Activated CD4-positive, alpha-beta T cell treated with anti-CD3 and anti-CD28 coated beads, Interleukin-2, amount 10 ng/mL, durations not matched to agents 24 days and 14 days (primary cell): Measurements from ENCODE around the gene SLC24A3. TPM values are rescaled to one million over a fixed set of nuclear protein-coding genes. Genes with fewer than 3 reads are reported as not detected.

Experiments
- DNase-seq: peaks from one replicate; pipeline ENCODE4 v3.0.0; 2022
- H3K27ac Mint-ChIP-seq: one replicate; pipeline ENCODE4 v1.8.0; 2022; ENCODE audit warnings: mild to moderate bottlenecking, mixed read lengths
- H3K27me3 Mint-ChIP-seq: one replicate; pipeline ENCODE4 v1.8.0; 2022; ENCODE audit warnings: mixed read lengths
- H3K36me3 Mint-ChIP-seq: one replicate; pipeline ENCODE4 v1.8.0; 2022; ENCODE audit warnings: low read depth, mild to moderate bottlenecking, mixed read lengths
- H3K4me1 Mint-ChIP-seq: one replicate; pipeline ENCODE4 v1.8.0; 2021; ENCODE audit warnings: mixed read lengths
- H3K4me3 Mint-ChIP-seq: one replicate; pipeline ENCODE4 v1.8.0; 2022; ENCODE audit warnings: mild to moderate bottlenecking, moderate library complexity, mixed read lengths
- H3K9me3 Mint-ChIP-seq: one replicate; pipeline ENCODE4 v1.8.0; 2021; ENCODE audit warnings: mixed read lengths
- intact Hi-C: fragments of 100-400 bp; cut with micrococcal nuclease; formaldehyde crosslinking; loops from one replicate; pipeline ENCODE4 v1.15.1; 2023
- total RNA-seq: library from RNA; stranded (reverse); gene quantifications from 2 replicates; pipeline ENCODE4 v1.2.3, GENCODE V29; 2022

SLC24A3 gene
- total RNA-seq: not detected in 2 replicates

GRCh38 chr20:19212469-19212815 is at the start of gene SLC24A3:
Gene SLC24A3 (plus strand): TSS chr20:19212642.
- intact Hi-C loops: no loop called here
- DNase-seq: no peak
- Mint-ChIP-seq H3K27me3 (peaks cover 36% of the 10 kb centered on the region), H3K4me3 (no peak within 1 kb of the TSS), H3K4me1 (no peaks in the 10 kb centered on the region), H3K9me3 (no peaks in the 10 kb centered on the region), H3K36me3 (no peaks in the 10 kb centered on the region), H3K27ac (no peak within 1 kb of the TSS)

GRCh38 chr20:19170148-19170547 is 42.3 kb upstream of the SLC24A3 start:
- Mint-ChIP-seq H3K27me3 (no peaks in the 10 kb centered on the region), H3K36me3 (no peaks in the 10 kb centered on the region), H3K4me3 (no peak overlapping the region), H3K27ac (no peak overlapping the region), H3K9me3 (peaks cover 7% of the 10 kb centered on the region), H3K4me1 (no peaks in the 10 kb centered on the region)
- no peak for DNase-seq
- intact Hi-C loops: no loop called here

DNA sequence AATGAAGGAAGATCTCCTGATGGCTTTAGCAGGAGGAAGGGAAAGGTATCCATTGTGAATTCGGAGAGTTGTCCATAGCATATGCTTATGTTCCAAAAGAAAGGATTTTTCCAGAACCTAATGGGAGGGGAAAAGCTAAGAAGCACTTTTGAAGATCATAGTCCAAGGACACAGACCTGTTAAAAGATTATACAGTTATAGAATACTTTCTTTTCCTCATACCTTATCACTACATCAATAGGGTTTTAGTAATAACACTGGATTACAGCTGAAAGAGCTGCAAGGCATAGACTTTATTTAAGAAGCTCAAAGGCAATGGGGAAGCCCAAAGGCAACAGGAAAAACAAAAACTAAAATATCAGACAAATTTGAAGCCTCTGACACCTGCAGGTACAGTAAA is 39.8 kb upstream of the SLC24A3 start:
- H3K9me3 Mint-ChIP-seq: peaks cover 3% of the 10 kb centered on the region
- intact Hi-C loops: no loop called here
- no peaks in the 10 kb centered on the region for H3K36me3 Mint-ChIP-seq
- H3K27me3 Mint-ChIP-seq: no peaks in the 10 kb centered on the region
- no peak for DNase-seq
- H3K4me3 Mint-ChIP-seq: no peak overlapping the region
- H3K27ac Mint-ChIP-seq: no peak overlapping the region
- H3K4me1 Mint-ChIP-seq: no peaks in the 10 kb centered on the region

GRCh38 chr20:19176470-19177052 is 35.9 kb upstream of the SLC24A3 start:
- no peaks in the 10 kb centered on the region for H3K36me3 Mint-ChIP-seq
- H3K27me3 Mint-ChIP-seq: no peaks in the 10 kb centered on the region
- intact Hi-C loops: no loop called here
- no peak for DNase-seq
- H3K27ac Mint-ChIP-seq: no peak overlapping the region
- no peak overlapping the region for H3K4me3 Mint-ChIP-seq
- no peaks in the 10 kb centered on the region for H3K4me1 Mint-ChIP-seq
- no peaks in the 10 kb centered on the region for H3K9me3 Mint-ChIP-seq

- H3K9me3 Mint-ChIP-seq: no peaks in the 10 kb centered on the region
- H3K27me3 Mint-ChIP-seq: no peaks in the 10 kb centered on the region
- no peak overlapping the region for H3K27ac Mint-ChIP-seq
- H3K4me1 Mint-ChIP-seq: no peaks in the 10 kb centered on the region
- intact Hi-C loops: no loop called here
- no peaks in the 10 kb centered on the region for H3K36me3 Mint-ChIP-seq
- H3K4me3 Mint-ChIP-seq: no peak overlapping the region
- DNase-seq: no peak
Measured at GRCh38 chr20:19181552-19181951, 30.9 kb upstream of the SLC24A3 start.

- H3K4me1 Mint-ChIP-seq: no peaks in the 10 kb centered on the region
- no peaks in the 10 kb centered on the region for H3K36me3 Mint-ChIP-seq
- no peak overlapping the region for H3K27ac Mint-ChIP-seq
- peaks cover 8% of the 10 kb centered on the region for H3K9me3 Mint-ChIP-seq
- no peak for DNase-seq
- no peaks in the 10 kb centered on the region for H3K27me3 Mint-ChIP-seq
- intact Hi-C loops: no loop called here
- H3K4me3 Mint-ChIP-seq: no peak overlapping the region
Measured at GRCh38 chr20:19185083-19185482, 27.4 kb upstream of the SLC24A3 start.

DNA sequence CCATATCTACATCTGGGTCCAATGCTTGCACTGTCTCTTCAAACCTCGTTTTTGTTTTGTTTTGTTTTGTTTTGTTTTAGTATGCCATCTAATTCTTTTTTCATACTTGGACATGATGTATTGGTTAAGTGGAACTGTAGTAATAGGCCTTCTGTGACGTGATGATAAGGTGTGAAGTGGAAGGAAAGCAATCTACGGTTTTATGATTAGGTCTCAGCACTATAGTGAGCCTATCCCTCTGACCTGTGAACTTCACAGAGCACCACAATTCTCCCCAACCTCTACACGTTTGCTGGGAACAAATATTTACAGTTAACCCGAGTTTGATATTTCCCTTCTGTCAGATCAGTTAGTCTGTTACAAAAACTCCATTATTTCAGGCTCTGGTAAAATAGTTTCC is 19.1 kb upstream of the SLC24A3 start:
- Mint-ChIP-seq H3K27me3 (peaks cover 5% of the 10 kb centered on the region), H3K4me3 (no peak overlapping the region), H3K9me3 (peaks cover 7% of the 10 kb centered on the region), H3K27ac (no peak overlapping the region), H3K36me3 (no peaks in the 10 kb centered on the region), H3K4me1 (no peaks in the 10 kb centered on the region)
- DNase-seq: no peak
- intact Hi-C loops: no loop called here

- peak; percentile 89 for DNase-seq
- peaks cover 12% of the 10 kb centered on the region for H3K27me3 Mint-ChIP-seq
- H3K36me3 Mint-ChIP-seq: no peaks in the 10 kb centered on the region
- H3K27ac Mint-ChIP-seq: no peak overlapping the region
- no peaks in the 10 kb centered on the region for H3K4me1 Mint-ChIP-seq
- H3K9me3 Mint-ChIP-seq: no peaks in the 10 kb centered on the region
- intact Hi-C loops: no loop called here
- H3K4me3 Mint-ChIP-seq: no peak overlapping the region
Measured at GRCh38 chr20:19205981-19206396, 6.5 kb upstream of the SLC24A3 start.

GRCh38 chr20:19207541-19207940 is 4.9 kb upstream of the SLC24A3 start:
- H3K4me3 Mint-ChIP-seq: no peak overlapping the region

GRCh38 chr20:19210391-19211155 is 1.9 kb upstream of the SLC24A3 start:
- H3K27ac Mint-ChIP-seq: no peak overlapping the region
- H3K27me3 Mint-ChIP-seq: peaks cover 35% of the 10 kb centered on the region
- H3K36me3 Mint-ChIP-seq: no peaks in the 10 kb centered on the region
- no peaks in the 10 kb centered on the region for H3K4me1 Mint-ChIP-seq
- DNase-seq: no peak
- no peak overlapping the region for H3K4me3 Mint-ChIP-seq
- intact Hi-C loops: no loop called here
- H3K9me3 Mint-ChIP-seq: no peaks in the 10 kb centered on the region

More at GRCh38 chr20:19207541-19207940, 4.9 kb upstream of the SLC24A3 start:
- Mint-ChIP-seq H3K9me3 (no peaks in the 10 kb centered on the region), H3K4me1 (no peaks in the 10 kb centered on the region), H3K27ac (no peak overlapping the region), H3K36me3 (no peaks in the 10 kb centered on the region), H3K27me3 (peaks cover 20% of the 10 kb centered on the region)
- intact Hi-C loops: no loop called here
- no peak for DNase-seq

- H3K4me1 Mint-ChIP-seq: no peaks in the 10 kb centered on the region
- H3K36me3 Mint-ChIP-seq: no peaks in the 10 kb centered on the region
- no peak overlapping the region for H3K4me3 Mint-ChIP-seq
- no peak overlapping the region for H3K27ac Mint-ChIP-seq
- H3K27me3 Mint-ChIP-seq: peaks cover 36% of the 10 kb centered on the region
- no peaks in the 10 kb centered on the region for H3K9me3 Mint-ChIP-seq
- intact Hi-C loops: no loop called here
- no peak for DNase-seq
Measured at GRCh38 chr20:19211252-19211651, 1.2 kb upstream of the SLC24A3 start.

GRCh38 chr20:19211661-19212468 is 577 bp upstream of the SLC24A3 start:
- Mint-ChIP-seq H3K27ac (no peak overlapping the region), H3K9me3 (no peaks in the 10 kb centered on the region), H3K36me3 (no peaks in the 10 kb centered on the region), H3K27me3 (peaks cover 36% of the 10 kb centered on the region), H3K4me1 (no peaks in the 10 kb centered on the region), H3K4me3 (no peak overlapping the region)
- intact Hi-C loops: no loop called here
- no peak for DNase-seq

DNA sequence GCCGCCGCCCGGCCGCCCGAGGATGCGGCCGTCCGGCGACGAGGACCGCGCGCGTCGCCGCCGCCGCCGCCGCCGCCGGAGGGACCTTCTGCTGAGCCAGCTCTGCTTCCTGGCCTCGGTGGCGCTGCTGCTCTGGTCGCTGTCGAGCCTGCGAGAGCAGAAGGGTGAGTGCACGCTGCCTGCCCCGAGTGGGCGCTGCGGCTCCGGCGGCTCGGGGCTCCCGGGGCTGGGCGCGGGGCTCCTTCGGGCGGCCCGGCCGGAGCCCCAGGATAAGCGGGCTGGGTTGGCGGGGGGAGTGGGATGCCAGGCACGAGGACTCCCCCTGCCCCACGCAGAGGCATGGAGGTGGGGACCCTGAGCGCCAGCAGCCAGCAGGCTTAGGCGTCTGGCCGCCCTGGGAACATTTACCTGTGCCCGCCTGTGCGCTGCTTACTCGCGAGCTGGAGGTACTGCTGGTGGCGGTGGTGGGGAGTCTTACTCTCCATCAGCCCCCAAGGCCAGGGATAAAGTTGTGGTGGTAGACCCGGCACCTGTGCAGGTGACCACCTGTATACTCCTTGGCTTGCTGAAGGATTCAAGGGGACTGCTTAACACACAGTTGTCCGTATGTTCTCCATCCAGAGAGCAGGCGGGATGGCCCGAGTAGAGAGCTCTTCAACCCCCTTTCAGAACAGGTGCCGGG is 520 bp downstream of the SLC24A3 start:
- intact Hi-C loops: no loop called here
- Mint-ChIP-seq H3K4me1 (no peaks in the 10 kb centered on the region), H3K4me3 (no peak overlapping the region), H3K27me3 (peaks cover 36% of the 10 kb centered on the region), H3K9me3 (no peaks in the 10 kb centered on the region), H3K36me3 (no peaks in the 10 kb centered on the region), H3K27ac (no peak overlapping the region)
- DNase-seq: peak; percentile 59
